Pons (tissue), 1 donor: ENCODE data around the gene SLC16A10.
"Not testable (repeated sequence)": the region's sequence is repeated elsewhere in the genome, so short reads cannot be mapped to it uniquely, and the experiment has no call there.

Source experiments
- DNase-seq: peaks from one replicate; pipeline ENCODE4 v3.0.0-alpha.2; 2016; ENCODE audit warnings: low spot score

SLC16A10 gene

DNA sequence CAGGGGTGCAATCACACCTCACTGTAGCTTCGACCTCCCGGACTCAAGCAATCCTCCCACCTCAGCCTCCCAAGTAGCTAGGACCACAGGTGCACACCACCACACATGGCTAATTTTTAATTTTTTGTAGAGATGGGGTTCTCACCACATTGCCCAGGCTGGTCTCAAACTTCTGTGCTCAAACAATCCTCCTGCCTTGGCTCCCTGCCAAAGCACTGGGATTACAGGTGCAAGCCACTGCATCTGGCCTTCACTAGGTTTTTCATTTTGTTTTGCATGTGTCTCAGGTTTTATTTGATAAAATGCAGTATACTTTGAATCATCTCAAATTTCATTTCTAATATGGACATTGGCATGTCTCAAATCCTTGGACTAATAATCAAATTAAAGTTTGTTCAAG, 98.7 kb downstream of the SLC16A10 start:
- no peak for DNase-seq

DNA sequence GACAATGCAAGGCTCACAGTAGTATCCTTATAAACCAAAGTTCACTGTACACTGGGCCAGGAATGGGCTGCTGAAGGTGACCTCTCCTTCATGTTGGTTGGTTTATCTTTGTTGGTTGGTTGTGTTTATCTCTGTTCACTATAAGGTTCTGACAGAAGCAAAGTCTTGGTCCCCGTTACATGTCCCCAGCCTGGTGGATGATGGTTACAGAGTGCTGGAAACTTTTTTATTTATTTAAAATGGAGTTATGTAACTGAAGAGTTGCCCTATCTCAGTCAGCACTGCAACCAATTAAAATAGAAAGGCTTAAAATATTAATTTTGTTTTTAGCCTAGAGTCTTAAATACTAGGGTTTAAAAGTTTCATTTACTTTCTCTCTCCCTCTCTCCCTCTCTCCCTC, 100.6 kb downstream of the SLC16A10 start:
- DNase-seq: no peak

DNA sequence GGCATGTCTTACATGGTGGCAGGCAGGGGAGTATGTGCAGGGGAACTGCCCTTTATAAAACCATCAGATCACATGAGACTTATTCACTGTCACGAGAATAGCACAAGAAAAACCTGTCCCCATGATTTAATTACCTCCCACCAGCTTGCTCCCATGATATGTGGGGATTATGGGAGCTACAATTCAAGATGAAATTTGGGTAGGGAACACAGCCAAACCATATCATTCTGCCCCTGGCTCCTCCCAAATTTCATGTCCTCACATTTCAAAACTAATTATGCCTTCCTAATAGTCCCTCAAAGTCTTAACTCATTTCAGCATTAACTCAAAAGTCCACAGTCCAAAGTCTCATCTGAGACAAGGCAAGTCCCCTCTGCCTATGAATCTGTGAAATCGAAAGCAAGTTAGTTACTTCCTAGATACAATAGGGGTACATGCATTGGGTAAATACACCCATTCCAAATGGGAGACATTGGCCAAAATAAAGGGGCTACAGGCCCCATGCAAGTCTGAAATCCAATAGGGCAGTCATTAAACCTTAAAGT, 102.4 kb downstream of the SLC16A10 start:
- DNase-seq: not testable (repeated sequence)

DNA sequence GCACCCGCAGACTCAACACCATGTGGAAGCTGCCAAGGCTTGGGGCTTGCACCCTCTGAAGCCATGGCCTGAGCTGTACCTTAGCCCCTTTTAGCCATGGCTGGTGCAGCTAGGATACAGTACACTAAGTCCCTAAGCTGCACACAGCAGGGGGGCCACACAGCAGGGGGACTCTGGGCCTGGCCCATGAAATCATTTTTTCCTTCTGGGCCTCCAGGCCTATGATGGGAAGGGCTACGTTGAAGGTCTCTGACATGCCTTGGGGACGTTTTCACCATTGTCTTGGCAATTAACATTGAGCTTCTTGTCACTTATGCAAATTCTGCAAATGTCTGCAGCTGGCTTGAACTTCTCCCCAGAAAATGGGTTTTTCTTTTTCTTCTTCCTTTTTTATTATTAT, 103.3 kb downstream of the SLC16A10 start:
- no peak for DNase-seq

DNA sequence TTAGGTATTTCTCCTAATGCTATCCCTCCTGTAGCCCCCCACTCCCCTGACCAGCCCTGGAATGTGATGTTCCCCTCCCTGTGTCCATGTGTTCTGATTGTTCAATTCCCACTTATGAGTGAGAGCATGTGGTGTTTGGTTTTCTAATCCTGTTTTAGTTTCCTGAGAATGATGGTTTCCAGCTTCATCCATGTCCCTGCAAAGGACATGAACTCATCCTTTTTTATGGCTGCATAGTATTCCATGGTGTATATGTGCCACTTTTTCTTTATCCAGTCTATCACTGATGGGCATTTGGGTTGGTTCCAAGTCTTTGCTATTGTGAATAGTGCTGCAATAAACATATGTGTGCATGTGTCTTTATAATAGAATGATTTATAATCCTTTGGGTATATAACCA, 103.8 kb downstream of the SLC16A10 start:
- not testable (repeated sequence) for DNase-seq

DNA sequence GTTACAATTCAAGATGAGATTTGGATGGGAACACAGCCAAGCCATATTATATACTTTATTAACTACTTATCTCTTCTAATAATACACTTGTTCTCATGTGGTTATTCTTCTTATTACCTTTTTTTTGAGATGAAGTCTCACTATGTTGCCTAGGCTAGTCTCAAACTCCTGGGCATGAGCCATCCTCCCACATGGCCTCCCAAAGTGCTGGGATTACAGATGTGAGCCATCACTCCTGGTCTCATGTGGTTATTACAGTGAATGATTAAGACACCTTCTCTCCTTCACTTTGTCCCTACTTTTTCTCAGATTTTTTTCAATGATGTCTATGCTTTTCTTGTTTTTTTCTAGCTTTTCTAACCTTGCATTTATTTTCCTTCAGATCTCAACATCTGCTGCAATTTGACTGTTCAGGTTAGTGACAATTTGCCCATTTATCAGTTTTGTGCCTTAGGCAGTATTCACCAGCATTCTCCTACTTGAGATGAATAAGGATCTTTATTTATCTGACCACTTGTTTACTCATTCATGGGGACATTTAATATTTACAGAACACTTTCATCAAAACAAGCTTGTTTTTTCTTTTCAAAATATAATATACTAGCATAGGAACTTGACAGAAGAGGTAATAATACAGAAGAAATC, 105.7 kb downstream of the SLC16A10 start:
- DNase-seq: no peak

DNA sequence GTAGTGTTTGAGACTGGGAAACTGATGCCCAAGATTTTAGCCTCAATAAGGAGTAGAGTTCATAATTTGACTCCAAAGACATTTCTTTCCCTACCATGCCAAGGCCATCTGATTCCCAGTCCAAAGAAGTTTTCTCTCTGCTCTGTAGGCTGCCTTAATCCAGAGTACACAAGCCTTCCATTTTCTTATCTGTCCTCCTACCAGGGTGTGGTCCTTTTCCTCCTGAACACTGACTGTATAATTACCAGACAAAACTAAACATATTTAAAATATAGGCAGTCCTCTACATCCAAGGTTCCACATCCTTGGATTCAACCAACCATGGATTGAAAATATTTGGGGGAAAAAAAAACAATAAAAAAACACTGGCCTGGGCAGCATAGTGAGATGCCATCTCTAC, 108.4 kb downstream of the SLC16A10 start:
- no peak for DNase-seq

DNA sequence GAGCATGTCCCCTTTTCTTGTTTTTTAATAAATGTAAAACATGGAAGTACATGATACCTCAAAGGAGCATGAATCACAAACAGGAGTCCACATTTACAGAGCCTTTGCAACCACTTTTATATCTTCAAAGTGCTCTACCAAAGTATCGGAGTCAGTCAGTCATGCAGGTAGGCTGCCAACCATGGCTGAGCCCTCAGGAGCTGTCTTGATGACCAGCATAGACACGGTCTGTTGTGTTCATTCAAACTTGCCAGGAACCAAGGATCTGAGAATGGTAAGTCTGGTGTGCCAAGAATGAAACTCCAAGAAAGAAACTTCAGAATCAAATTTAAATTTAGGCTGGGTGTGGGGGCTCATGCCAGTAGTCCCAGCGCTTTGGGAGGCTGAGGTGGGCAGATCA, 111.5 kb downstream of the SLC16A10 start:
- no peak for DNase-seq

DNA sequence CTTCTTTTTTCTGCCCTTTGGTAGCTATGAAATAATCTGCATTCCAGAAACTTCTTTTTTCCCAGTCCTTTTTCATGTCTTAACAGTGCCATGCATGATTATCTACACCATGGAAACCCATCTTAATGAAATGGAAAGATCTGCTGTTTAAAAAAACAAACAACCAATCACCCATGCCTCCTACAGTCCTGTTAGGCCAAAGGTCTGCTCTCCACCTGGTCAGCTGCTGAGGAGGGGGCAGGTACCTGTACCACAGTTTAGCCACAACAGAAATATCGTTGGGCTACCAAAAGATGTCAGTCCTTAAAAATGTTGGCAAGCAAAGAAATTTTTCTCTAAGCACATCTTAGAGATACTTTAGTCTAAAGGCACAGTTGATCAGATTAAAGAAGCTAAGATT, 112.6 kb downstream of the SLC16A10 start:
- DNase-seq: no peak

DNA sequence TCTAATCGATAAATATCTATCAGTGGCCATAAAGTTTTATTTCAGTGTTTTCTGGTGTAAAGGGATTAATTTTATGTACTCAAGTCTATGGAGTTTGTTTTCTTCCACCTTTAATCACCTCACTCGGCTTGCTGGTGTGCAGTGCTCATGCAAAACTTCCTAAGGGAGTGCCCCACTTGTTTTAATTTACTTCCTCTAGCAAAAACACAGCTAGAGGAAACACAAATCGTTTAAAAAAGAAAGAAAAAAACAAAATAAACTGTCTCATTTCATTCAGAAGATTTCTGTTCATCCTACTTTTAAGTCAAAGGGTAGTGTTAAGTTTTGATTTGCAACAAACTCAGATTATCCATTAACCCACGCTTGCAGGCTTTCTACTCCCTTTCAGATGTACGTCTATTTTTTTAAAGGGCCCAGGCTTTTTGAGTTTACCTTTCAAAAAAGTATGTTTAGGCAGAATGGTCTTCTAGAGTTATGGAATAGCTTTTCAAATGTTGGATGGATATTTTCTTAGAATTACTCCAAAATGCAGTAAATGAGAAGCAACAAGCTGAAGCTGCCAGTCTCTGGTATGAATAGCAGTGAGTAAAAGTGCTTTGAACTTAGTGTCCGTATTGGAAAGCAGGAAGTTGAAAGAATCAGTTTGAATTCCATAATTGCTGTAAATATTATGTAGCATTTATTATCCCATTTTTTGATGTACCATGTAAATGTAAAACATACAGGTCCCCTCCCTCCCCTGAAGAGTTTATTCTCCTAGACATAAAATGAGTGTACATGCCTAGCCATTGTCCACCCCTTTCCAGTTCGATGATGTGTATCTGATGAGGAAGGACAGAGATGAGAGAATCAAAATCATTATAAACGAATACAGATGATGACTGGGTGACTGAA, 113.3 kb downstream of the SLC16A10 start:
- no peak for DNase-seq

DNA sequence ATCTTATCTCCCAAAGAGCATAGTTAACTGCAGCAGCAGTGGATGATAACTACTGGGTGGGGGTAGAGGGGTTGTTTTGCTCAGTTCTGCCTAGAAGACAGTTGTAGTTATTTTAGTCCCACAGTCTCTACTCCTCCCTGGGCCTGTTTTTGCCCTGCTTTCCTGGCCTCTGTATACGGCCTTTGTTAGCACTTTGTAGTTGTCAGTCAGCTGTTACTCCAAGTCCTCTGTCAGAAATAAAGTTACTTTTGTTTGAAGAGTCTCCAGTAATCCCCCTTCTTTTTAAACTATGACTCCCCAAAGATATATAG, 113.9 kb downstream of the SLC16A10 start:
- peak; percentile 4 for DNase-seq

DNA sequence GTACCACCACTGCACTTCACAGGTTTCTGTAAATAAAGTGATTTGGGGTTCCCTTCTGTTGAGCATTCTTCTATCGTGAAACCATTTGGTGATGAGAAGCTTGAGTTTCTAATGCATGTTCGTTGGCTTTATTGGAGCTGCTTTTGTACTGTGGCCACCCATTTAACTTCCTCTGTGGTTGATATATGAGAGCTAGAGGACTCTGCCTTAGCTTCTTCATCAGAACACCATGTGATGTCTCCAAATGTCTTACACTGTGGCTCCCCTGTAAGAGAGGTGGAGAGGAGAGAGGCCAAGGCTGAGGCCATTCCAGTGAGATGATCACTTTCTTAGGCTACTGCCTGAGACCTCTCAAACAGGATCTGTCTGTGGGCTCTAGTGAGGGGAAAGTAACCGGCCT, 114.5 kb downstream of the SLC16A10 start:
- no peak for DNase-seq

DNA sequence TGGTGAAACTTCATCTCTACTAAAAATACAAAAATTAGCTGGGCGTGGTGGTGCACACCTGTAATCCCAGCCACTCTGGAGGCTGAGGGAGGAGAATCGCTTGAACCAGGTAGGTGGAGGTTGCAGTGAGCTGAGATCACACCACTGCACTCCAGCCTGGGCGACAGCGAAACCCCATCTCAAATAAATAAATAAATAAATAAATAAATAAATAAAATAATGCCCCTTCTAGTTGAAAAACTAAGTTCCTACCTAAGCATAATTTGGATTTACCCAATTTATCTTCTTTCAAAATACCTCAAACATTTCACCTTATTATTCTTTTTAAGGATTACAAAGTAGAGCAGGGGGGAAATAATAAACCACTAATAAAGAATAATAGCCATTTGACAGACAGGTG, 116.2 kb downstream of the SLC16A10 start:
- not testable (repeated sequence) for DNase-seq

DNA sequence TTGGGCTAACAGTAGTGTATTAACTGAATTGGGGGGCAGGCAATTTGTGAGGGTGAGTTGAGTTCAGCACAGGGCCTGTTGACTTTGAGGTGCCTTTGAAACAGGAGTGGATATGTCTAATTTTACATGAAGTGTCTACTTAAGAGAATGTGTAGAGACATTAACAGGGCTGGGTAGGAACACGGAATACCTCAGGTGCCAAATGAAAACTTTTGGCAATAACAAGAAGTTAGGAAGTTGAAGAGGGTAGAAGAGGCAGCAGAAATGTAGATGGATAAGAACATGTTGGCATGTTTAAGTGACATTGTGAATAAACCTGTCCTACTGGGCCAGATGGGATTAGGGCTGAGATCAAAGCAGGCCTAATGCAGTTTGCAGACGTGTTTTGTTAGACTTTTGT, 117.0 kb downstream of the SLC16A10 start:
- DNase-seq: no peak

DNA sequence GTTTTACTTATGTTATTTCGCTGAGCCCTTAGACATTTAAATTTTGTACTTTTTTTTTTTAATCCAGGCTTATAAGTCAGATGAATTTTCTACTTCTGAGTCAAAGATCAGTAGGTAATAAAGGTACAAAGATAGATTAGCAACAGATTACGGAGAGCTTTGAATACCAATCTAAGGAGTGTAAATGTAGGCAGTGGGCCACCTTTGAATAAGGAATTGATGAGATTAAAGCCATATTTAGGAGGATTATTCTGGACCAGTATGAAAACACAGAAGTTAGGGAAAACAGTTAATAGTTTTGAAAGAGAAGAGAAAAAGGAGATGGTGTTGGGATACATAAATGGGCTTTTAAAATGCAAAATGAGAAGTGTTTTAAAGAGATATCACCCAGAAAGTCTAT, 117.6 kb downstream of the SLC16A10 start:
- no peak for DNase-seq

DNA sequence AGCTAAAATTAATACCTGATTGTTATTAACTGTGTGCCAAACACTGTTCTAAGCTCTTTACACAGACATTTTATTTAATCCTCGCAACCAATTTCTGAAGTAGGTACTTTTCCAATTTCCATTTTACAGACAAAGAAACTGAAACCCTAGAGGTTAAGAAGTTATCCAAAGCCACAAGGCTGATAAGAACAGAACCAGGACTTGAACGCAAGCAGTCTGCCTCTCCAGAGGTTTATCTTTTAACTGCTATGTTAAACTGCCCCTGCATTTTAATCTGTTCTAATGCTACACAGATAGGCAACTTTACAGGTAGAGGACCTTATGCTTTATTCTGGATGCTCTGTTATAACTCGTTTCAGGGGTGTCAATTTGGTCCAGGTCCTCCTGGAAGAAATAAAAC, 118.2 kb downstream of the SLC16A10 start:
- DNase-seq: no peak

DNA sequence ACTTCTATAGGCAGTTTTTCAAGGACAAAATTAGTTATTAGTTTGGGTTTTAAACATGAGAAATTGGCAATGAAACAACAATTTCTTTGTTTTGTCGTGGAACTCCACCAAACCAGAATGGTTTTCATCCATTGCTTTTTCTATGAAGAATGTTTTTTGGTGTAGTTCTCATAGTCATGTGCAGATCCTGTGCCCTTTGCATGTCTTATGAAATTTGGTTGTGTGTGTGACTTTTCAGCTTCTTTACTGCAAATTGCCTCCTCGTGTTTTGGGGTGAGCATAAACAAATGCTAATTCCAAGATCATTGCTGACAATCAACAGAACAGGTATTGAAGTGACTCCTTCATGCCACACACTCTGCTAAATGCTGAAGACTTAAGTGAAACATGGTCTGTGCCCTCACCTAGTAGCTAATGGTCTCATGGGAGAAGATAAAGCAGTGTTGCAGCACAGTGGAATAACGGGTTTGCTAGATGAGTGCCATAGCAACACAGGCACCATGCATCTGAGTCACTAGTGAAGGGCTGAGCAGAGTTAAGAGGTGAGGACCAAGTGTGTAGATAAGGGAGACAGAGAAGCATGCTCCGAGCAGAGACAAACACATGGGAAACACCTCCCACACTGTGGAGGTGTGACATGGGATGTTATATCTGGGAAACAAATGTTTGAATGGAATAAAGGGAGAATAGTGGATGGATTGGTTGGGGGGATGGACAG, 120.0 kb downstream of the SLC16A10 start:
- DNase-seq: no peak

DNA sequence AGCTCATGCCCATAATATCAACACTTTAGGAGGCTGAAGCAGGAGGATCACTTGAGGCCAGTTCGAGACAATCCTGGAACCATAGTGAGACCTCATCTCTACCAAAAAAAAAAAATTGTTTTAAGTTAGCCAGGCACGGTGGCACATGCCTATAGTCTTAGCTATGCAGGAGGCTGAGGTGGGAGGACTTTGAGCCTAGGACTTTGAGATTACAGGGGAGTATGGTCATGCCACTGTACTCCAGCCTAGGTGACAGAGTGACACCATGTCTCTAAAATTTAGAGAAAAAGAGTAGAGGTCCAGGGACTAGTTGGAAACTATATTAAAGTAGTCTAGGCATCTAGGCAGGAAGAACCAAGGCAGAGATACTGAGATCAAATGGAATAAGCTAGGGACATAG, 121.6 kb downstream of the SLC16A10 start:
- no peak for DNase-seq

DNA sequence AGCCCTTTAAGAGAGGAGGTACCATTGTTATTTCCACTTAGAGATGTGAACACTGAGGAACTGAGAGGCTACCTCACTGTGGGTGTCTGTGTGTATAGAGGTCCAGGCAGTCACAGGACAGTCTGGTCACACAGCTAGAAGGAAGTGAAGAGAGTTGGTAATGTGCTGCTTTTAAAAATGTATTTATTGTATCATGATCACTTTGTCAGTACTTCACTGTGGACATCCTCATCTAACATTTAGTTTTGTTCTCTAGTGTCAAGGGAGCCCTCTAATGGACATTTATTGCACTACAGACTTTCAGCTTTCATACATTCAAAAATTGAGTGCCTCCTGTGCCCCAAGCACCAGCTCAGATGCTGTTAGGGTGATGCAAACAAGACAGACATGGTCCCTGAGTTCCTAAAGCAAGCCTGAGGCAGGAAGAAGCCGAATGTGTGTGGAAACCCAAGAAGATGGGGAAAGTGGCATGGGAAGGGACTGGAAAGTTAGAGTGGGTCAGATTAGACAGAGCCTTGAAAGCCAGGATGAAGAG, 123.0 kb downstream of the SLC16A10 start:
- peak; percentile 66 for DNase-seq

DNA sequence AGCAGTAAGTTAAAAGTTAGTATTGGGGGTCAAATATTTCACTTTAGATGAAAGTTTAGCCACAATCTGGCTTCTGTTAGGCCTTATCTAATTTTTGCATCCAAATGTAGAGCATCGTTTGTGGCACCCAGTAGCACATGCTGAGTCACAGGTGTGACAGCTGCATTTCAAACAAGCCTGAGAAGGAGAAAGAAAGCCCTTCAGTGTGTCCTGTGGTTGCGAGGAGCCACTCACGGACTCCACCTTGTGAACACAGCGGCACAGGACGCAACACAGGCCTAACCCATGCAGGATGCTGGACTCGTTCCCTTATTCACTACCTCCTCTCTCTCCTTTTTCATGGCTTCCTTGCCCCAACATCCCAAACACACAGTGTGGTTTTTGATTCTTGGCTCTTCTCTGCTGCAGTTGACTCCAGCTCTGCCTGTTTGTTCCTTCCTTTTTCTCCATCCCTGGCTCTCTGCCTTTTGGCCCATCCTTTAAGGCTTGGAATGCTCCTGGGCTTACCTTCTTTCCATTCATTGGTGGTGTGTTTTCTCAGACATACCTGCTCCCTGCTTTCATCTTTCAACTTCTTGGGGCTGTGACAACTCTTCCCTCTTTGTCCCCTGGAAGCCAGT, 124.2 kb downstream of the SLC16A10 start:
- no peak for DNase-seq

DNA sequence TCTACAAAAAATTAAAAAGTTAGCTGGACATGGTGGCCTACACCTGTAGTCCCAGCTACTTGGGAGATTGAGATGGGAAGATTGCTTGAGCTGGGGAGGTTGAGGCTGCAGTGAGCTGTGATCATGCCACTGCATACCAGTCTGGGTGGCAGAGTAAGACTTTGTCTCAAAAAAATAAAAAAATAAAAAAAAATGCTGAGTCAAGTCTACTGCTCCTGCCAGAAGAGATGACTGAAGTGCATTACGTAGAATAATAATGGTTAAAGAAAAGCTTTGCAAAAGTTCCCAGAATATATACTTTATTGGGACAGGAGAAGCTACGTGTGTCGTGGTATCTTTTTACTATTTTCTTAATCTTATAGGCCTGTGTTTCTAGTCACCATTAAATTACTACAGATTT, 125.3 kb downstream of the SLC16A10 start:
- no peak for DNase-seq

DNA sequence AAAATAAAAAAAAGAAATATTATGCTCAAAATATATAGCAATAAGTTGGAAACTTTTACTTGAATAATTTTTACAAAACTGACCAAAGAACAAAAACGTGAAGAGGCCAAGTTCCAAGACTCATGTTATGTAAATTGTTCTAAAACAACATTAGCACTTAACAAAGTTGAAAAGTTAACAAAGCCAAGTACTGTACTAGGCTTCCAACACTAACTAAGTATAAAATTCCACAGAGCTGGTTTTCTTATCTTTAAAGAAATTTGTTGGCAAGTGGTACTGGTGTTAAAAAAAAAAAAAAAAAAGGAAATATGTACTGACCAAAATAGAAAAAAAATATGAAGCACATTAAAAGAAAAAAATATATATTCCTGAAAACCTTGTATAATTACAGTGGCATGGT, 127.8 kb downstream of the SLC16A10 start:
- no peak for DNase-seq
